Pancreas (tissue), 10 donors: Measurements from ENCODE around the gene STT3A. TPM values are rescaled to one million over a fixed set of nuclear protein-coding genes. Genes with fewer than 3 reads are reported as not detected.

Experiments used
- ATAC-seq, 4 donors: fragments of 200-7000 bp; cut with Tn5 transposase; one replicate each; pipeline versions ENCODE4 v1.8.0 to v1.9.1; 2020; ENCODE audit warnings: mild to moderate bottlenecking in 4 of 4, moderate library complexity in 4 of 4
- DNase-seq, 6 donors: peaks; one replicate each; pipeline ENCODE4 v3.0.0-alpha.2; 2020
- FAIRE-seq: peaks from 2 replicates; lab custom pipeline; 2012; peaks lifted over from hg19 to GRCh38; lab: Jason Lieb, UNC
- H3K27ac ChIP-seq, 4 donors: fragments of 200-600 bp; sonication (generic); 1 replicate in 3 of 4; 2 replicates in 1 of 4; pipeline versions ENCODE4 v1.5.0 to v1.8.0; 2020
- H3K27me3 ChIP-seq, 4 donors: fragments of 200-600 bp; one replicate each; pipeline ENCODE4 v1.8.0; 2021
- H3K36me3 ChIP-seq, 3 donors: fragments of 200-600 bp; sonication (generic) in 1 of 3; one replicate each; pipeline versions ENCODE4 v1.5.0 to v1.8.0; 2020 to 2021
- H3K4me1 ChIP-seq, 3 donors: fragments of 200-600 bp; one replicate each; pipeline ENCODE4 v1.8.0; 2021
- H3K4me3 ChIP-seq, 4 donors: fragments of 200-600 bp; sonication (generic) in 2 of 4; one replicate each; pipeline versions ENCODE4 v1.5.0 to v1.8.0; 2020 to 2021
- H3K9me3 ChIP-seq, 4 donors: fragments of 200-600 bp; one replicate each; pipeline ENCODE4 v1.8.0; 2021
- WGBS, 2 donors: extraction: QIAGEN DNeasy Blood & Tissue Kit; methylation state at CpG; one replicate each; pipeline ENCODE4 v1.1.7; 2013; 5-methylcytosine and 5-hydroxymethylcytosine counted together
- intact Hi-C, 3 donors: fragments of 100-400 bp; cut with DNase I; formaldehyde crosslinking; loops; one replicate each; pipeline versions ENCODE4 v1.11.1 to v1.14.2; 2022
- polyA plus RNA-seq, 2 donors: library from polyadenylated mRNA; stranded (reverse); fragments of 200-250 nt; gene quantifications; one replicate each; pipeline ENCODE4 v1.2.3, GENCODE V29; 2013
- total RNA-seq, 6 donors: library from RNA; stranded (reverse); fragmentation: NEBNext Ultra II Directional in 4 of 6; extraction: Animal tissue kit (Norgen Biotek cat#: 25700) in 4 of 6; gene quantifications; one replicate each; pipeline versions ENCODE4 v1.2.1 to v1.2.4, GENCODE V29; 2021 to 2023
- TF ChIP-seq, protein P1 (sequence below), 4 donors: fragments of 200-600 bp; sonication (generic) in 3 of 4; IDR thresholded peaks; one replicate each; pipeline versions ENCODE4 v1.5.0 to v1.8.0; 2021; ENCODE audit warnings: antibody characterized with exemption in 4 of 4
- donor health status: healthy with polysubstance abuse.
- donor health status: DM: no; HTN: no; CAD: no; lungs with moderate emphysema.
- donor health status: DM: no; HTN: no; CAD: no.
- donor health status: control.
- donor health status: control.
- donor health status: Bipolar disorder and iron deficiency.
- donor health status: DM: yes; HTN: yes; CAD: no.
- donor health status: DM: no; HTN: no; CAD: no.
- donor health status: DM: no; HTN: no; CAD: no.
- donor health status: DM: yes; HTN: yes; CAD: no.

STT3A gene
- total and polyA plus RNA-seq, 8 donors, result 37.4 to 121 (median 89.4) TPM

GRCh38 chr11:125591649-125592304 lies 875 bp upstream of the STT3A start:
- peaks cover 0 to under 1% (median 0%) of the 10 kb centered on the region in 3 donors for H3K36me3 ChIP-seq
- intact Hi-C loops, result no loop called here
- TF ChIP-seq, protein P1, sequence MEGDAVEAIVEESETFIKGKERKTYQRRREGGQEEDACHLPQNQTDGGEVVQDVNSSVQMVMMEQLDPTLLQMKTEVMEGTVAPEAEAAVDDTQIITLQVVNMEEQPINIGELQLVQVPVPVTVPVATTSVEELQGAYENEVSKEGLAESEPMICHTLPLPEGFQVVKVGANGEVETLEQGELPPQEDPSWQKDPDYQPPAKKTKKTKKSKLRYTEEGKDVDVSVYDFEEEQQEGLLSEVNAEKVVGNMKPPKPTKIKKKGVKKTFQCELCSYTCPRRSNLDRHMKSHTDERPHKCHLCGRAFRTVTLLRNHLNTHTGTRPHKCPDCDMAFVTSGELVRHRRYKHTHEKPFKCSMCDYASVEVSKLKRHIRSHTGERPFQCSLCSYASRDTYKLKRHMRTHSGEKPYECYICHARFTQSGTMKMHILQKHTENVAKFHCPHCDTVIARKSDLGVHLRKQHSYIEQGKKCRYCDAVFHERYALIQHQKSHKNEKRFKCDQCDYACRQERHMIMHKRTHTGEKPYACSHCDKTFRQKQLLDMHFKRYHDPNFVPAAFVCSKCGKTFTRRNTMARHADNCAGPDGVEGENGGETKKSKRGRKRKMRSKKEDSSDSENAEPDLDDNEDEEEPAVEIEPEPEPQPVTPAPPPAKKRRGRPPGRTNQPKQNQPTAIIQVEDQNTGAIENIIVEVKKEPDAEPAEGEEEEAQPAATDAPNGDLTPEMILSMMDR (IDR thresholded peaks at IDR 0.05), result no peak

GRCh38 chr11:125593114-125593820 lies 615 bp downstream of the STT3A start:
- Histone ChIP-seq H3K27ac (peak overlapping the region; percentile 24 to 98 (median 42)), H3K4me1 (peaks cover 10 to 21% (median 11%) of the 10 kb centered on the region in 3 donors), H3K27me3 (no peaks in the 10 kb centered on the region), H3K4me3 (peak overlapping the region; percentile 51 to 70 (median 65)), H3K36me3 (peaks cover 0 to 15% (median 10%) of the 10 kb centered on the region in 3 donors), H3K9me3 (no peaks in the 10 kb centered on the region)
- TF ChIP-seq, protein P1 (IDR thresholded peaks at IDR 0.05), result no peak
- intact Hi-C loops, result no loop called here
- FAIRE-seq (no peak), ATAC-seq (peak; percentile 3 to 9 (median 5)), DNase-seq (peak in 1 of 6 donors; percentile 19)
- 1% methylated on average over 18 of the region's 18 CpGs for WGBS, 2 donors

More at GRCh38 chr11:125591649-125592304, 875 bp upstream of the STT3A start:
- H3K27ac ChIP-seq, result peak overlapping the region; percentile 92 to 98 (median 96)
- H3K4me1 ChIP-seq, result peaks cover 10 to 21% (median 11%) of the 10 kb centered on the region in 3 donors
- DNase-seq (peak; percentile 11 to 70 (median 46)), ATAC-seq (peak; percentile 29 to 47 (median 36)), FAIRE-seq (no peak)
- no peaks in the 10 kb centered on the region for H3K27me3 ChIP-seq
- no peaks in the 10 kb centered on the region for H3K9me3 ChIP-seq
- peak overlapping the region; percentile 36 to 70 (median 51) for H3K4me3 ChIP-seq
- WGBS, 2 donors, result 1% methylated on average over 30 of the region's 30 CpGs

- Histone ChIP-seq H3K4me1 (peaks cover 10 to 21% (median 11%) of the 10 kb centered on the region in 3 donors), H3K27me3 (no peaks in the 10 kb centered on the region), H3K4me3 (no peak overlapping the region), H3K36me3 (peaks cover 0 to 27% (median 15%) of the 10 kb centered on the region in 3 donors), H3K9me3 (no peaks in the 10 kb centered on the region), H3K27ac (no peak overlapping the region)
- FAIRE-seq (no peak), ATAC-seq (no peak), DNase-seq (no peak)
- 44 to 66% methylated on average over 3 of the region's 3 CpGs for WGBS, 2 donors
- intact Hi-C loops, result no loop called here
- TF ChIP-seq, protein P1 (IDR thresholded peaks at IDR 0.05), result no peak
Measured at GRCh38 chr11:125594958-125595357, 2.3 kb downstream of the STT3A start.

- peaks cover 0 to 7% (median 0%) of the 10 kb centered on the region in 3 donors for H3K4me1 ChIP-seq
- TF ChIP-seq, protein P1 (IDR thresholded peaks at IDR 0.05), result no peak
- no peak overlapping the region for H3K4me3 ChIP-seq
- ATAC-seq (no peak), FAIRE-seq (no peak), DNase-seq (no peak)
- 96% methylated on average over 2 of the region's 2 CpGs for WGBS, 2 donors
- no peaks in the 10 kb centered on the region for H3K9me3 ChIP-seq
- no peak overlapping the region for H3K27ac ChIP-seq
- intact Hi-C loops, result no loop called here
- H3K36me3 ChIP-seq, result peaks cover 0 to 77% (median 53%) of the 10 kb centered on the region in 3 donors
- no peaks in the 10 kb centered on the region for H3K27me3 ChIP-seq
Measured at GRCh38 chr11:125600663-125601062, 8.0 kb downstream of the STT3A start.
